ENCODE results near the gene FOLR1. TPM values are rescaled to one million over a fixed set of nuclear protein-coding genes. Genes with fewer than 3 reads are reported as not detected.

The FOLR1 gene
- total and polyA plus RNA-seq, 9 of the 15 experiments (the other 6 are each of a cell fraction or from before 2014, with no cell fraction given): 0.22 to 2.3 (median 1.0) TPM

DNA sequence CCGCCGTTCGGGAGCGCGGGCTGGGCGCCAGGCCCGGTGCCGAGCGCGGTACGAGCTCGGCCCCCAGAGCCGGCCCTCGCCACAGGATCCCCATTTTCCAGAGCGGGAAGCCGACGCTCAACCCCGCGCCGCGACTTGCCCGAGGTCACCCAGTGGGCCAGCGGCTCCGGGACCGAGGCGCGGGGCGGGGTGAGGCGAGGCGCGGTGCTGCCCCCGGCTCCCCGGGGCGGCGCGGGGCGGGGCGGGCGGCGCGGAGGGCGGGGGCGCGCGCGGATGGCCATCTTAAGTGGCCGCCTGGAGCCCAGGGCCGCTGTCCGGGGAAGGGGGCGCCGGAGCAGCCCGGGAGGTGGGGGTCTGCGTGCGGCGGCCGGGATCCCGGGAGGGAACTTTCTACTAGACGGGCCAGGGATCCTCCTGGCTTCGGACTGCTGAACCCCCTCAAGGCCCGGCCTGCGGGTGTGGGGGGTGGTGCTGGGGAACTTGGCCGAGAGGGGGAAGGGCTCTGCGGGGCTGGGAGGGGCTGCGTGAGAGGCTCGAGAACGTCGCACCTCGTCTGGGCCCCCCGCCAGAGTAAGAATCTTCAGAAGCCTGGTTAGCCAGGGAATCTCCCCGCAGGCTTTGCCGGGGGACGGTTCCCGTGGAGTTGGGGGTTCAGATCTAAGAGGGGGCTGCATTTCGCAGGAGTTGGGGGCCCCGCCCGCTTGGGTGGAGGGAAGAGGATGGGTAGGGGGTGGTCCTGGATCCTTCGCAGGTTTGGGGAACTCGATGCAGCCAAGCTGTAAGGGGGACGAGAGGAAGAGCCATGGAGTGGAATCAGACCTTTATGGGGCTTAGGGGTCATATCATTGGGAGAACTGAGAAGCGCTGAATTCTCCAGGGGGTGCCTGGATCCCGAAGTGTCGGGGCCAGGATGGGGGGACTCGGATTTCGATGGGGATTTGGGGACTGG lies 31.9 kb downstream of the FOLR1 start (continued):
- 0 out of 2 replicates have a peak, but pooled peaks have one; percentile 19 for TF ChIP-seq SMARCC2 (IDR thresholded peaks at IDR 0.05; ENCODE audit: low read depth)
- no peak for TF ChIP-seq NCOA4 (IDR thresholded peaks at IDR 0.05; ENCODE audit: partially characterized antibody)
- no peak for TF ChIP-seq TAL1 (IDR thresholded peaks at IDR 0.05)
- TF ChIP-seq, protein P1, sequence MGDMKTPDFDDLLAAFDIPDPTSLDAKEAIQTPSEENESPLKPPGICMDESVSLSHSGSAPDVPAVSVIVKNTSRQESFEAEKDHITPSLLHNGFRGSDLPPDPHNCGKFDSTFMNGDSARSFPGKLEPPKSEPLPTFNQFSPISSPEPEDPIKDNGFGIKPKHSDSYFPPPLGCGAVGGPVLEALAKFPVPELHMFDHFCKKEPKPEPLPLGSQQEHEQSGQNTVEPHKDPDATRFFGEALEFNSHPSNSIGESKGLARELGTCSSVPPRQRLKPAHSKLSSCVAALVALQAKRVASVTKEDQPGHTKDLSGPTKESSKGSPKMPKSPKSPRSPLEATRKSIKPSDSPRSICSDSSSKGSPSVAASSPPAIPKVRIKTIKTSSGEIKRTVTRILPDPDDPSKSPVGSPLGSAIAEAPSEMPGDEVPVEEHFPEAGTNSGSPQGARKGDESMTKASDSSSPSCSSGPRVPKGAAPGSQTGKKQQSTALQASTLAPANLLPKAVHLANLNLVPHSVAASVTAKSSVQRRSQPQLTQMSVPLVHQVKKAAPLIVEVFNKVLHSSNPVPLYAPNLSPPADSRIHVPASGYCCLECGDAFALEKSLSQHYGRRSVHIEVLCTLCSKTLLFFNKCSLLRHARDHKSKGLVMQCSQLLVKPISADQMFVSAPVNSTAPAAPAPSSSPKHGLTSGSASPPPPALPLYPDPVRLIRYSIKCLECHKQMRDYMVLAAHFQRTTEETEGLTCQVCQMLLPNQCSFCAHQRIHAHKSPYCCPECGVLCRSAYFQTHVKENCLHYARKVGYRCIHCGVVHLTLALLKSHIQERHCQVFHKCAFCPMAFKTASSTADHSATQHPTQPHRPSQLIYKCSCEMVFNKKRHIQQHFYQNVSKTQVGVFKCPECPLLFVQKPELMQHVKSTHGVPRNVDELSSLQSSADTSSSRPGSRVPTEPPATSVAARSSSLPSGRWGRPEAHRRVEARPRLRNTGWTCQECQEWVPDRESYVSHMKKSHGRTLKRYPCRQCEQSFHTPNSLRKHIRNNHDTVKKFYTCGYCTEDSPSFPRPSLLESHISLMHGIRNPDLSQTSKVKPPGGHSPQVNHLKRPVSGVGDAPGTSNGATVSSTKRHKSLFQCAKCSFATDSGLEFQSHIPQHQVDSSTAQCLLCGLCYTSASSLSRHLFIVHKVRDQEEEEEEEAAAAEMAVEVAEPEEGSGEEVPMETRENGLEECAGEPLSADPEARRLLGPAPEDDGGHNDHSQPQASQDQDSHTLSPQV (IDR thresholded peaks at IDR 0.05): 0 out of 2 replicates have a peak, but pooled peaks have one; percentile 55
- peak; percentile 61 for TF ChIP-seq CCNT2 (IDR thresholded peaks at IDR 0.05; ENCODE audit: borderline replicate concordance, extremely low read depth, insufficient read length, low read depth, low read length)
- peak; percentile 31 for TF ChIP-seq PRPF4 (IDR thresholded peaks at IDR 0.05; ENCODE audit: insufficient read depth, low read depth, low read length, poor library complexity, severe bottlenecking)
- peak; percentile 58; the same call in 1 of the 2 replicates for TF ChIP-seq EP400 (IDR thresholded peaks at IDR 0.05)
- TF ChIP-seq ARID1B (IDR thresholded peaks at IDR 0.05): 0 out of 2 replicates have a peak, but pooled peaks have one; percentile 6
- TF ChIP-seq, protein P2, sequence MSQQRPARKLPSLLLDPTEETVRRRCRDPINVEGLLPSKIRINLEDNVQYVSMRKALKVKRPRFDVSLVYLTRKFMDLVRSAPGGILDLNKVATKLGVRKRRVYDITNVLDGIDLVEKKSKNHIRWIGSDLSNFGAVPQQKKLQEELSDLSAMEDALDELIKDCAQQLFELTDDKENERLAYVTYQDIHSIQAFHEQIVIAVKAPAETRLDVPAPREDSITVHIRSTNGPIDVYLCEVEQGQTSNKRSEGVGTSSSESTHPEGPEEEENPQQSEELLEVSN (IDR thresholded peaks at IDR 0.05; ENCODE audit: borderline replicate concordance in 1 of 2, extremely low read depth in 1 of 2, insufficient read depth in 1 of 2, insufficient read length in 1 of 2, low read depth in 1 of 2, low read length in 1 of 2, poor library complexity in 1 of 2, severe bottlenecking in 1 of 2): peak in 1 of 2 experiments; percentile 49
- 0 out of 2 replicates have a peak, but pooled peaks have one; percentile 10 for TF ChIP-seq SIN3B (IDR thresholded peaks at IDR 0.05; ENCODE audit: low read depth)
- 0 out of 2 replicates have a peak, but pooled peaks have one; percentile 61 for TF ChIP-seq ZNF830 (CRISPR knock-in tag; IDR thresholded peaks at IDR 0.05)
- TF ChIP-seq, protein P3, sequence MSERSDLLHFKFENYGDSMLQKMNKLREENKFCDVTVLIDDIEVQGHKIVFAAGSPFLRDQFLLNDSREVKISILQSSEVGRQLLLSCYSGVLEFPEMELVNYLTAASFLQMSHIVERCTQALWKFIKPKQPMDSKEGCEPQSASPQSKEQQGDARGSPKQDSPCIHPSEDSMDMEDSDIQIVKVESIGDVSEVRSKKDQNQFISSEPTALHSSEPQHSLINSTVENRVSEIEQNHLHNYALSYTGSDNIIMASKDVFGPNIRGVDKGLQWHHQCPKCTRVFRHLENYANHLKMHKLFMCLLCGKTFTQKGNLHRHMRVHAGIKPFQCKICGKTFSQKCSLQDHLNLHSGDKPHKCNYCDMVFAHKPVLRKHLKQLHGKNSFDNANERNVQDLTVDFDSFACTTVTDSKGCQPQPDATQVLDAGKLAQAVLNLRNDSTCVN (CRISPR knock-in tag; IDR thresholded peaks at IDR 0.05): peak; percentile 76; the same call in 1 of the 2 replicates
- 0 out of 2 replicates have a peak, but pooled peaks have one; percentile 44 for TF ChIP-seq CHD2 (IDR thresholded peaks at IDR 0.05; ENCODE audit: low read depth, low read length)
- TF ChIP-seq ZBTB33 (CRISPR knock-in tag; IDR thresholded peaks at IDR 0.05): peak; percentile 40; the same call in 1 of the 2 replicates
- TF ChIP-seq POLR2A (conservative IDR thresholded peaks at IDR 0.05): peak; percentile 72; the same call in 1 of the 2 replicates
- TF ChIP-seq ZBTB7A (IDR thresholded peaks at IDR 0.05; ENCODE audit: borderline replicate concordance, control insufficient read depth, low read depth, low read length): peak; percentile 85
- peak; percentile 69 for TF ChIP-seq NFRKB (IDR thresholded peaks at IDR 0.05; ENCODE audit: low read depth)

Measured in K562 (cell line).